Heart left ventricle (tissue), 13 donors: ENCODE data around the gene OTOP2.

Experiments
- POLR2A ChIP-seq, 2 donors: fragments of 450-650 bp; IDR thresholded peaks; one replicate each; pipeline ENCODE4 v1.6.1; 2017; ENCODE audit warnings: antibody characterized with exemption in 2 of 2, mild to moderate bottlenecking in 2 of 2, moderate library complexity in 2 of 2
- TF ChIP-seq, protein P1 (sequence below), 12 donors: fragments of 200-600 bp; sonication (generic) in 4 of 12; IDR thresholded peaks; one replicate each; pipeline versions ENCODE4 v1.5.0 to v1.8.0; 2018 to 2022; ENCODE audit warnings: antibody characterized with exemption in 12 of 12, mild to moderate bottlenecking in 5 of 12
- donor health status: ischemic (EF 13 %, LVEDD 7.1; RV severe dilation, severe dysfunction).
- donor health status: DM: no; HTN: yes; CAD: no.
- donor health status: DM: no; HTN: no; CAD: no.
- donor health status: ischemic (EF 25% LVEDD 6.9; RV normal size, moderate dysfunction).
- donor health status: ischemic (EF 25% LVEDD 5.7; RV mildly dilated, moderate dysfunction).
- donor health status: ischemic (EF 35%, LVEDD 5.7; RV mildly dilated, moderate dysfunction).
- donor health status: nonischemic (EF 11% LVEDD 7.7; RV severe dilation, severe dysfunction).
- donor health status: DM: yes; HTN: yes; CAD: no.
- donor health status: PGD.
- donor health status: ischemic (EF 29% LVEDD 5.4; RV normal size, mild dysfunction).
- donor health status: nonischemic (EF 23%, LVEDD 6.1; RV moderate dilation, normal function).

DNA sequence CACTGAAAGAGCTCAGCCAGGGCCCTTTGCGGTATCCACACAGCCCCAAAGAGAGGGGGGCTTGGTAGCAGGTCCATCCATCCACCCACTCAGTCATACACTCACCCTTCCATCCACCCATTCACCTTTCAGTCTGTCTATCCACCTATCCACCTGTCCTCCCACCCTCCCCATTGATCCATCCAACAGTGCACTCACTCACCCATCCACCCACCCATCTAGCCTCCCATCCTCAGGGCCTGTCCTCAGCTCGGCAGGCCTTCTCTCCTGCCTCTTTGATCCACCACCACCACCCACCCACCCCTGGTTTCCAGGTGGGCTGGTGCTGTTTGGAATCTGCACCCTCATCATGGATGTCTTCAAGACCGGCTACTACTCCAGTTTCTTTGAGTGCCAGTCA lies 1.2 kb downstream of the OTOP2 start:
- TF ChIP-seq, protein P1, sequence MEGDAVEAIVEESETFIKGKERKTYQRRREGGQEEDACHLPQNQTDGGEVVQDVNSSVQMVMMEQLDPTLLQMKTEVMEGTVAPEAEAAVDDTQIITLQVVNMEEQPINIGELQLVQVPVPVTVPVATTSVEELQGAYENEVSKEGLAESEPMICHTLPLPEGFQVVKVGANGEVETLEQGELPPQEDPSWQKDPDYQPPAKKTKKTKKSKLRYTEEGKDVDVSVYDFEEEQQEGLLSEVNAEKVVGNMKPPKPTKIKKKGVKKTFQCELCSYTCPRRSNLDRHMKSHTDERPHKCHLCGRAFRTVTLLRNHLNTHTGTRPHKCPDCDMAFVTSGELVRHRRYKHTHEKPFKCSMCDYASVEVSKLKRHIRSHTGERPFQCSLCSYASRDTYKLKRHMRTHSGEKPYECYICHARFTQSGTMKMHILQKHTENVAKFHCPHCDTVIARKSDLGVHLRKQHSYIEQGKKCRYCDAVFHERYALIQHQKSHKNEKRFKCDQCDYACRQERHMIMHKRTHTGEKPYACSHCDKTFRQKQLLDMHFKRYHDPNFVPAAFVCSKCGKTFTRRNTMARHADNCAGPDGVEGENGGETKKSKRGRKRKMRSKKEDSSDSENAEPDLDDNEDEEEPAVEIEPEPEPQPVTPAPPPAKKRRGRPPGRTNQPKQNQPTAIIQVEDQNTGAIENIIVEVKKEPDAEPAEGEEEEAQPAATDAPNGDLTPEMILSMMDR (IDR thresholded peaks at IDR 0.05), result no peak
- no peak for TF ChIP-seq POLR2A (IDR thresholded peaks at IDR 0.05)
